CD4-positive, alpha-beta T cell treated with Interleukin-2 at 100 ng/mL for 4 hours (primary cell): ENCODE measurements around the gene CASZ1.

Source experiments
- DNase-seq: peaks from one replicate; pipeline ENCODE4 v3.0.0-alpha.2; 2020; ENCODE audit warnings: low spot score

Gene CASZ1

DNA sequence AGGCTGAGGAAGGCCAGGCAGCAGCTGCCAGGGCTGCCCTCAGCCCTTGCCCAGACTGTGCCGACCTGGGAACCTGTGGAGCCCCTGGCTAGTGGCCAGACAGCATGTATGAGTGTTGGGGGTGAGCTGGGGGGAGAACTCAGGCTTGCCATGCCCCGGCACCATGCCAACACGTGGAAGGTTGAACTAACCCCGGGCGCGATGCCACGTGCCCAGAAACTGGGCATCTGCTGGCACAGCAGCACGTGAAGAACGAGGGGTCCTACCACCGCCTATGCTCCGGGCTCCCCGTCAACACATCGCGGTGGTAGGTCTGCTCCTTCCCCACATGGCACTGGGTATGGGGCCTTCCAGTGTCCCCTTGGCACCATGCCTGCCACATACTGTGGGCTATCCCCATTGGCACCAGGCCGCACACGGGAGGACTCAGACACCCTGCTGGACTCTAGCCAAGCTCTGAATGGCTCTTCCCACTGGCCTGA, 68.7 kb downstream of the CASZ1 start:
- DNase-seq: no peak

- no peak for DNase-seq
These were observed 70.1 kb downstream of the CASZ1 start for GRCh38 chr1:10726355-10726754.

- DNase-seq: no peak
These were observed 71.2 kb downstream of the CASZ1 start for GRCh38 chr1:10724948-10725847.

DNA sequence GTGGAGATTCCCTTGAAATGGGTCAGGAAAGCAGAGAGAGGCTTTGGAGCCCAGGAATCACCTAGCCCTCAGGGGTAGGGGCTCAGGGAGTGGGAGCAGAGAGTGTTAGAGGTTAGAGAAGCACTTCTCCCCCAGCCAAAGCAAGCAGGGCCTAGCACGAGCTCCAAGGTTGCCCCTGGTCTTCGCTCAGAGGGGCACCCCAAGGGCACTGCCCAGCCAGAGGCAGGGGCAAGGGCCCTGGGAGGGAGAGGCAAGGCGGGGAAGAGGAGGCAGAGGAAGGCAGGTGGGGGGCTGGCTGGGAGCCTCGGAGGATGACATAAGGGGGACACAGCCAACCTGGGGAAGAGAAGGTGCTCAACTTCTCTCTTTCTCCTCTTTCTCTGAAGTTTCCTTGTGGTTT, 71.9 kb downstream of the CASZ1 start:
- no peak for DNase-seq

- no peak for DNase-seq
These were observed 72.4 kb downstream of the CASZ1 start for GRCh38 chr1:10724052-10724494.

DNA sequence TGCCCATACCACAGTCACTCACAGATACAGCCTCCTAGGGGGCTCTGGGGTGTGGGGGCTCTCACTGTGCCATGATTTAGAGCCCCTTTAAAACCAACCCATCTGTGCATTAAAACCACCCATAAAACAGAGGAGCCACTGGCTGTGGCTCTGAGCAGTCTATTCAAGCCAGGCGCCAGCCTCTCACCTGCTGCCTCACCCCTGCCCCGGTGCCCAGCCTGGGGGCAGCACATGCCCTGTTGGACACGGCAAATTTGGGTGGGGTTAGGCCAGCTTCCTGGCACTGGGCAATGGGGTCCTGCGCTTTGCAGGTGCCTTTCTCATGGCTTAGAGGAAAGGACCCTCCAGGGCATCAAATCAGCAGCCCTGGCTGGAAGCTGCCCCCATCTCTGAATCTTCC, 73.1 kb downstream of the CASZ1 start:
- DNase-seq: no peak

DNA sequence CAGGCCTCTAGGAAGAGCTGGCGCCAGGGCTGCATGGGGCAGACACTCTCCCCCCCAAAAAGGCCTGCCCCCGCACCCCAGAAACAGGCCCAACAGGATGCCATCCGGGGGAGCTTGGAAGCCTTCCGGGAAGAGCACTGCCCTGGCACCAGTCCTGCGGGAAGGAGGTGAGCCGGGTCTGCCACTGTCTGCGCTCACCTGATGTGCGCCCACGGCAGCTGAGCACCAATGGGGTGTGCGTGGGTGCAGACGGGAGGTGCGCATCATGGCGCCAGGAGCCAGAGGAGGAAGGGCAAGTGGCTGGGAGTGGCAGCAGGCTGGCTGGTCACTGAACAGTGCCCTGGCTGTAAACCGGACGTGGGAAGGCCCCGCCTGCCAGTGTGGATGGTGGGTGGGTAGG, 73.6 kb downstream of the CASZ1 start:
- no peak for DNase-seq

DNA sequence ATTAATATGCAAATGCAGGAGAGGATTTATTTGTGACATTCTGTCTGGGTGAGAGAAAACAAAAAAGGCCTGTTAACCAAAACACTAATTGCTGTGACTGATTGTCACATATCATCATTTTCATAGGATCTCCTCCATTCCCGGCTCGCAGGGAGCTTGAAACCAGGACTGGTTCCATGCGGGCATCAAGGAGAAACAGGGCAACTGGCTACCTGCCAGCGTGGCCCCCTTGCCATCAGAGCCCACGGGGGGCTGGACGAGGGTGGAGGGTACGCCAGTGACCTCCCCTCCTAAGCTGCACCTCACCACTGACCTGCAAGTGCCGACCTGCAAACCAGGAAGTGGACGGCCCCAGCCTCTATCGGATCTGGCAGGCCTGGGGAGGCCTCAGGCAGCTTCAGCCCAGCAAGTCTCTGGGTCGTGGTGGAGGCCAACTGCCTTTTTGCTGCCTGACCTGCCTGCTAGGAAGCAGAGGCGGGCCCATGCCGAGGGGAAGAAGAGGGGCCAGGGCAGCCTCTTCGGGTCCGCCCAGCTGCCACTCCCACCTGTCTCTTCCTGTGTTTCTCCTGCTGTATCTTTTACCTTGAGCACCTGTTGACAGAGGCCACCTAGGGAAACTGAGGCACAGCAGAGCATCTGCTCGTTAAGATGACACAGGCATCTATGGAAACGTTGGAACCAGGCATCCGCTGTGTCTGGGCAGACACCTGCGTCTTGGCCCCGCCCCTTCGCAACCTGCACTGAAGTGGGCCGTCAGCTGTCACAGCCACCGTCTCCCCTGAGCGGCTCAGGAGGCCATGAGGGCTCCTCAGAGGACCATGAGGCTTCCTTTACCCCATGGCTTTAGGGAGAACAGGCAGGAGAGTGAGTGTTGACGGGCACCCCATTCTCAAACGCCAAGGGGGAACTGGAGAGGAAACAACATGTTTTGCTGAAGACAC, 74.8 kb downstream of the CASZ1 start:
- no peak for DNase-seq

DNA sequence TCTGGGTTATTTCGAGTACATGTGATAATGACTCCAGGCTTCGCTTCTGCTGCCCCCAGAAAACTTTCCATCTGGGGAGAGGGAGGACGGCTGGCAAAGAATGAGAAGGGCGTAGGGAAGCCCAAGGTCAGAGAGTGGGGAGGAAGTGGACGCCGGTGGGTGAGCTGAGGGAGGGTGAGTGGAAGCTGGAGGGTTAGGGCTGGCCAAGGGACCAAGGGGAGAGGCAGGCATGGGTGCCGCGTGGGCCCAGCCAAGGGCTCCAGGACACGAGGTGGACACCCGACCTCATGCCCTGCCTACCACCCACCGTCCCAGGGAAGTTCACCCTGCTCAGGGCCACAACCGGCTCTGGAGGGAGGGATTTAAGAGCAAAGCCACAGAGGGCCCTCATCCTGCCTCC, 75.8 kb downstream of the CASZ1 start:
- DNase-seq: no peak

GRCh38 chr1:10718083-10718415, 78.4 kb downstream of the CASZ1 start:
- DNase-seq: no peak

- no peak for DNase-seq
These were observed 79.0 kb downstream of the CASZ1 start for GRCh38 chr1:10717296-10718082.

DNA sequence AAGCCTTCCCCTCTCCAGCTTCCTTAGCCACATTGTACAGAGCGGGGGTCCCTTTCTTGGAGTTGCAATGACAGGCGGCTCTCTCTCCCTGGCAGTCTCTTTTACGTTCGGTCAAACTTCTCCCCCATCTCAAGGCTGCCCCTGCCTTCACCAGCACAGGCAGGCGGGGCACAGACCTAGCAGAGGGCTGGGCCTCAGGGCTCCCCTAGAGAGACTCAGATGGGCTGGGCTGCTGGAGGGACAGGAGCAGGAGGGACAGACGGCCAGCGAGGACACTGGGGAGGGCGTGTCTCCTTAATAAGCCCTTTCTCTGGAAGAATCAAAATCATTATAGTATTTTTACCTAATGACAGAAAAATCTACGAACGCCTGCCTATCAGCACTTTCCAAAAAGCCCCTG, 79.6 kb downstream of the CASZ1 start:
- no peak for DNase-seq

- DNase-seq: no peak
These were observed 81.9 kb downstream of the CASZ1 start for GRCh38 chr1:10714337-10715114.

DNA sequence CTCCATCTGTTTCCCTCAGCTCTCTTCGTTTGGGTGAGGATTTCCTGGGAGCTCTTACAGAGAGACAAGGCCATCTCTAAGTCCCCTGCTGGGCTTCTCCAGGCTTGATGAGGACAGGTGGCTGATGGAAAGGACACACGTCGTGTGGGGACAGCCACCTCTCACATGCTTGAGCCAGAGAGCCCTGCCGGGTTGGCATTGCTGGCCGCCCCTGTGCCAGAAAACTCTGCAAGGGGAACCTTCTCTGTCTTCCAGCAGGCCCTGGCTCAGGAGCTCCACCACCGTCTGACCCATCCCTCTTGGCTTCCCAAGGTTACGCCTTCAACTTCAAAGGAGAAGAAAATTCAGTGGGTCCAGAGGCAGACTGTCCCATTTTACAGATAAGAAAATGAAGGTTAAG, 82.8 kb downstream of the CASZ1 start:
- no peak for DNase-seq

DNA sequence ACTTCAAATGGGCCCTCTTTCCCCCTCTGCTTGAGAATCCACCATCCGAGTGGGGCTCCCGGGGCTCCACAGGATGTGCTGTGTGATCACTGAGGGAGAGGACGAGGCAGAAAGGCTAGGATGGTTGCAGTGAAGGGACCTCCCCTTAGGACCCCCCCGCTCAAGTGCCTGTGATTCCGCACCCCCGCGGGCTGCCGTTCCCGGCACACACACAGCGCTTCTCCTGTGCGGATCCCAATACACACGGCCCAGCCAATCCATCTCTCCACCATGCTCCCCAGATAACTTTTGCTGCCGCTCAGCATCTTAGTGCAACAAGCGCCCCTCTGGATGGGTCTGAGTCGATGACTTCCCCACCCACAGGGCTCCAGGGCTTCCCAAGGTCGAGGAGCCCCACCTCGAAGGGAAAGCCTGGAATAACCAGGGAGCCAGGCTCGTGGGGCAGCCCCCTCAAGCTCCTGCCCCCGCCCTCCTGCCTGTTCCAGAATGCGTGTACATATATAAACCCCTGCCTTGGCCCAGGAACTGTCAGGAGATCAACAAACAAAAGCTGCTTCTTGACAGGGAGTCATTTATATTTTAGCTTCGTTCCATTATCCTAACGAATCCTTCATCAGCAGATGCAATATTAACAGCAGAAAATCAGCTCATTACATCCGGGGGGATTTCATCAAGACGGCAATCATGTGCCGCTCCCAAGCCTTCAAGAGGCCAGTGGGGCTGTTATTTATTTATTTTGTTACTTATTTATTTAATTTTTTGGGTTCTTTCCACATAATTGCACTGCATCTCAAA, 83.7 kb downstream of the CASZ1 start:
- no peak for DNase-seq

DNA sequence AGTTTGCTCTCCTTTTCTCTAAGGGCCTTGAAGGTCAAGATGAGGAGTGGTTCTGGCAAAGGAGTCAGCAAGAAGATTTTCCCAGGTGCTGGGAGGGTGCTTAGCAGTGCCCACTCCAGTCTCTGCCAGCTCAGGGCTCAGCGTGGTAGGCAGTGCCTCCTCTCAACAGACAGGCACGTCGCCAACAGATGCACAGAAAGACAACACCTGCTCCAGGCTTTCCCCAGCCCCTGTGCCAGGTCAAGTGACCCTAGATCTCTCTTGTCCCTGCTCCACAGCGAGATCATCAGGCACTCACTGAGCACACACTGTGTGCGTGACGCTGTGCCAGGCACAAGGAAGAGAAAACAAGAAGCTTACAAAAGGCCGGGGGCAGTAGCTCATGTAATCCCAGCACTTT, 86.0 kb downstream of the CASZ1 start:
- DNase-seq: no peak

DNA sequence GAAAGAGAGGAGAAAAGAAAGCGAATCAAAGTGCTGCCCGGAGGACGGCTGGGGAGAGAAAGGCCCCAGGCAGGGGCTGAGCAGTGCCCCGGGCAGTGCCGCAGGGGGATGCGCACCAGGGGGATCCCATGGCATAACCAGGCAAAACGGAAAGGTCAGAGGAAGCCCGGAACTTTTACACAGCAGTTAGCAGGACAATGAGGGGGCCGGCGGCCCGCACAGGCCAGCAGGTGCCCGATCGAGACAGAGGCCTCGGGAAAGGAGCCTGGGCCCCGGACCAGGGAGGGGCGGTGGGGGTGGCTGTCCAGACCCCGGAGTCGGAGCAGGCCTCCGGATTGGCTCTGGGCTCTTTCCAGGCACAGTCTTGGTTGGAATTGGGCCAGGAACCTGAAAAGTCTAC, 86.8 kb downstream of the CASZ1 start:
- DNase-seq: no peak

DNA sequence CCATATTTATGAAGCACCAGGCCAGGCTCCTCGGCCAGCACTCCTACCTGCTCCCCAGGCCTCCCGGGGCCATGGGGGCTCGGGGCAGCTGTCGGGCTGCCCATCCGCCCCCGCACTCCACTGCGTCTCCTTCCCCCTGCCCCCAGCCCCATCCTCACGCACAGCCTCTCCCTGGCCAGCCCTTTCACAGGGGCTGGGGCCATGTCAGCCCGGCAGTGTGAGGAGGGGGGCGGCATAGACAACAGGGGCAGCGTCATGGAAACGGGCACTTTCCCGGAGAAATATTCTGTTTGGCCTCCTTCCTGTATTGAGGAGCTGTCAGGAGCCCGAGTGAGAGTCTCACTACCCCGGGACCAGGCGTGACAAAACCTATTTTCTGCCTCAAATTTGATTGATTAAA, 87.3 kb downstream of the CASZ1 start:
- no peak for DNase-seq

DNA sequence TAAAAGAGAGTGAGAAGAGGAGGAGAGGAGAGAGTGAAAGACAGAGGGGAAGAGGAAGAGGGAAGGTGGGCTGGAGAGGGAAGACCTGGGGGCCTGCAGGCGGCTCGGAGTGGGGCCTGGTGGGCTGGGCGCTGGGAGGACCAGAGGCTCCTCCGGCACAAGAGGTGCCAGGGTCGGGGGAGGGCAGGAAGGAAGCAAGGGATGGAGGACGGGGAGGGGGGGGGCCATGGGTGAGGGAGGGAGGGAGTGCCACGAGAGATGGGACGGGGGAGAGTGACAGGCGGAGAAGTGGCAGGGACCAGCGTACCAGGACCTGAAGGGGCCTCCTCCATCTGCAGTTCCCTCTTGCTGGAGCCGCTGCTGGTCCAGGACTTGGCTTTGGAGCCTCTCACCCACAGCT, 87.7 kb downstream of the CASZ1 start:
- no peak for DNase-seq

- DNase-seq: no peak
These were observed 89.2 kb downstream of the CASZ1 start for GRCh38 chr1:10707208-10707607.
